Measurements from ENCODE around the gene SHISA2.

Gene SHISA2

GRCh38 chr13:26011208-26011573 is 40.6 kb downstream of the SHISA2 start:
- Histone ChIP-seq H3K4me3 (ENCODE audit: low read depth, low read length, poor library complexity, severe bottlenecking) (no peak overlapping the region), H4K20me1 (ENCODE audit: insufficient read depth, low read length) (no peaks in the 10 kb centered on the region), H3K9me3 (ENCODE audit: low read length) (no peaks in the 10 kb centered on the region), H2AFZ (ENCODE audit: low read length) (no peak overlapping the region), H3K27me3 (ENCODE audit: insufficient read depth, low read length) (no peaks in the 10 kb centered on the region), H3K9me2 (ENCODE audit: low read depth, low read length) (no peaks in the 10 kb centered on the region), H3K9ac (ENCODE audit: low read length) (no peak overlapping the region), H3K4me2 (ENCODE audit: low read length) (no peak overlapping the region), H3K27ac (ENCODE audit: low read depth, low read length, poor library complexity, severe bottlenecking) (no peak overlapping the region), H3F3A (ENCODE audit: insufficient read depth, low read length) (no peaks in the 10 kb centered on the region), H3K36me3 (ENCODE audit: insufficient read depth, low read length) (no peaks in the 10 kb centered on the region), H3K4me1 (ENCODE audit: insufficient read depth, low read length, severe bottlenecking) (no peaks in the 10 kb centered on the region), H3K79me2 (ENCODE audit: insufficient read depth, low read length) (no peaks in the 10 kb centered on the region)
- TF ChIP-seq EZH2 (IDR thresholded peaks at IDR 0.05; ENCODE audit: borderline replicate concordance, low read length): no peak
- TF ChIP-seq, protein P1, sequence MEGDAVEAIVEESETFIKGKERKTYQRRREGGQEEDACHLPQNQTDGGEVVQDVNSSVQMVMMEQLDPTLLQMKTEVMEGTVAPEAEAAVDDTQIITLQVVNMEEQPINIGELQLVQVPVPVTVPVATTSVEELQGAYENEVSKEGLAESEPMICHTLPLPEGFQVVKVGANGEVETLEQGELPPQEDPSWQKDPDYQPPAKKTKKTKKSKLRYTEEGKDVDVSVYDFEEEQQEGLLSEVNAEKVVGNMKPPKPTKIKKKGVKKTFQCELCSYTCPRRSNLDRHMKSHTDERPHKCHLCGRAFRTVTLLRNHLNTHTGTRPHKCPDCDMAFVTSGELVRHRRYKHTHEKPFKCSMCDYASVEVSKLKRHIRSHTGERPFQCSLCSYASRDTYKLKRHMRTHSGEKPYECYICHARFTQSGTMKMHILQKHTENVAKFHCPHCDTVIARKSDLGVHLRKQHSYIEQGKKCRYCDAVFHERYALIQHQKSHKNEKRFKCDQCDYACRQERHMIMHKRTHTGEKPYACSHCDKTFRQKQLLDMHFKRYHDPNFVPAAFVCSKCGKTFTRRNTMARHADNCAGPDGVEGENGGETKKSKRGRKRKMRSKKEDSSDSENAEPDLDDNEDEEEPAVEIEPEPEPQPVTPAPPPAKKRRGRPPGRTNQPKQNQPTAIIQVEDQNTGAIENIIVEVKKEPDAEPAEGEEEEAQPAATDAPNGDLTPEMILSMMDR (IDR thresholded peaks at IDR 0.05; ENCODE audit: low read length): no peak

DNA sequence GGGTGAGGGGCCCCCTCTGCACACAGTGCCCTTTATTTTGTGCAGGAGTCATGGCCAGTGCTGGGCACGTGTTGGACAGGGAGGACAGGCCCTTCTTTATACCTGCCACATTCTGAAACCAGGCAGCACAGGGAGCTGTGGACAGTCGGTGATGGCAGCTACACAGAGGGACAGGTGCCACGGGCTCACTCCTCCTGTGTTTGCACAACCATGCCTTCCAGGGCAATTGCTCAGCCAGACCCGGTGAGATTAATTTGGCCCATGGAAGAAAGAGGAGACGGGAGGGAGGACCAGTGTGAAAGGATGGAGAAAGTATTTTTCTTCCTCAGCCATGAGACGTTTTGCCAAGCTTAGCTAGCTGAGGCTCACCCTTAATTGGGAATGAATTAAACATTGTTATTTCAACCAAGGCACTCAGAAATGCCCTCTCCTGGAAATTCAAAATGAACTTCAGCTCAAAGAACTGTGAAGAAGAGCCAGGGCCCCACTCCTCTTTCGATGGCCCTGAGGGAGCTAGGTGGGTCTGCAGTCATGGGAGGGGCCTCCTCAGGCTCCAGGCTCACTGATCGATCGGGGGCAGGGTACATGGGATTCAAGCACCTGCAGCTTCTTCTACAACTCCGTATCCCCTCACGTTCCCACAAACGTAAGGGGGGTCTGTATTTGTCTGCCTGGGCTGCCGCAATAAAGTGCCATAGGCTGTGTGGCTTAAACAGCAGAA is 41.2 kb downstream of the SHISA2 start:
- Histone ChIP-seq H3F3A (ENCODE audit: insufficient read depth, low read length) (no peaks in the 10 kb centered on the region), H3K9me3 (ENCODE audit: low read length) (no peaks in the 10 kb centered on the region), H3K9ac (ENCODE audit: low read length) (no peak overlapping the region), H4K20me1 (ENCODE audit: insufficient read depth, low read length) (no peaks in the 10 kb centered on the region), H3K36me3 (ENCODE audit: insufficient read depth, low read length) (no peaks in the 10 kb centered on the region), H3K4me1 (ENCODE audit: insufficient read depth, low read length, severe bottlenecking) (no peaks in the 10 kb centered on the region), H2AFZ (ENCODE audit: low read length) (no peak overlapping the region), H3K9me2 (ENCODE audit: low read depth, low read length) (no peaks in the 10 kb centered on the region), H3K27ac (ENCODE audit: low read depth, low read length, poor library complexity, severe bottlenecking) (no peak overlapping the region), H3K79me2 (ENCODE audit: insufficient read depth, low read length) (no peaks in the 10 kb centered on the region), H3K4me3 (ENCODE audit: low read depth, low read length, poor library complexity, severe bottlenecking) (no peak overlapping the region), H3K27me3 (ENCODE audit: insufficient read depth, low read length) (no peaks in the 10 kb centered on the region), H3K4me2 (ENCODE audit: low read length) (no peak overlapping the region)
- no peak for TF ChIP-seq EZH2 (IDR thresholded peaks at IDR 0.05; ENCODE audit: borderline replicate concordance, low read length)
- TF ChIP-seq, protein P1 (IDR thresholded peaks at IDR 0.05; ENCODE audit: low read length): no peak

DNA sequence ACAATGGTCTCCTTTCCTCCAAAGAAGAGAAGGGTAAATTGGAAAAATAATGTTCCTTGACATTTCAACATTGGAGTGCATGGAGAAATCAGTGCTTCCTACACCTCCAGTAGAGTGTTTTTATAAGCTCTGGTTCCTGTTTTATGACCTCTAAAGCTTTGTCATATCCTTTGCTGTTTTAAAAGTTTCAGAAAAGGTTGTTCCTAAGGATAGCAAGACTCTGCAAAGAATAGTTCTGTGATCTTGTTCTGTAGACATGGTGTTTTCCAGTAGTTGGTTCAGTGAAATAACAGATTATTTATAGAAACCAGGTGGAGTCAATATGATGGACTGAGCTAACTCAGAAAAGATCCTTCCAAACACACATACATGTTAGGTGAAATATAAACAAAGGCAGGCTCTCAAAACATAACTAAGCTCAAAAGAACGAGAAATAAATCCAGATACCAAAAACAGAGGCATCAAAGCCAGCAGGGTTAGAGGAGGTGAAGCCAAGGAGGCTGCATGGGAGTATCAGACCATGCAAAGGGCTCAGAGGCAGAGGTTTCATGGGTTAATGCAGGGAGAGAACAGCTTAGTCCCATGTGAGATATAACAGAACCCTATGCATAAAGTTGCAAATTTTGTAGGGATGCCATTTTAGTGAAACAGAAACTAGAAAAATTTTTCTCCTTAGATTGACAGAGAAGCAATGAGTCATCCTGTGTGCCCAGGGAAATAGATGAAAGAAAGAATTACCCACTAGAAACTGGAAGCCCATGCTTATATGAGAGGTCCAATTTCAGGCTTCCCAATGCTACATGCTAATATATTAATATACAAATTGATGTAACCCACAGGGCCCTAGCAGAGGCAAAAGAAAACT is 44.3 kb downstream of the SHISA2 start:
- no peaks in the 10 kb centered on the region for H4K20me1 ChIP-seq (ENCODE audit: insufficient read depth, low read length)
- H3K4me2 ChIP-seq (ENCODE audit: low read length): no peak overlapping the region
- no peaks in the 10 kb centered on the region for H3K27me3 ChIP-seq (ENCODE audit: insufficient read depth, low read length)
- no peak overlapping the region for H2AFZ ChIP-seq (ENCODE audit: low read length)
- no peak overlapping the region for H3K9ac ChIP-seq (ENCODE audit: low read length)
- H3K4me1 ChIP-seq (ENCODE audit: insufficient read depth, low read length, severe bottlenecking): no peaks in the 10 kb centered on the region
- H3K4me3 ChIP-seq (ENCODE audit: low read depth, low read length, poor library complexity, severe bottlenecking): no peak overlapping the region
- H3K36me3 ChIP-seq (ENCODE audit: insufficient read depth, low read length): no peaks in the 10 kb centered on the region
- H3K79me2 ChIP-seq (ENCODE audit: insufficient read depth, low read length): no peaks in the 10 kb centered on the region
- no peak overlapping the region for H3K27ac ChIP-seq (ENCODE audit: low read depth, low read length, poor library complexity, severe bottlenecking)
- no peaks in the 10 kb centered on the region; the same call in 1 of the 2 replicates for H3K9me2 ChIP-seq (ENCODE audit: low read depth, low read length)
- no peaks in the 10 kb centered on the region for H3F3A ChIP-seq (ENCODE audit: insufficient read depth, low read length)
- H3K9me3 ChIP-seq (ENCODE audit: low read length): no peaks in the 10 kb centered on the region
- TF ChIP-seq, protein P1 (IDR thresholded peaks at IDR 0.05; ENCODE audit: low read length): no peak
- no peak for TF ChIP-seq EZH2 (IDR thresholded peaks at IDR 0.05; ENCODE audit: borderline replicate concordance, low read length)

Data from OCI-LY1 (cell line).